Anterior cingulate cortex (tissue), 58 donors: ENCODE measurements around the gene BMP5.

Experiments used
- DNase-seq, 58 donors: peaks; one replicate each; lab custom pipeline; 2025; lab: John Stamatoyannopoulos, UW

The BMP5 gene

DNA sequence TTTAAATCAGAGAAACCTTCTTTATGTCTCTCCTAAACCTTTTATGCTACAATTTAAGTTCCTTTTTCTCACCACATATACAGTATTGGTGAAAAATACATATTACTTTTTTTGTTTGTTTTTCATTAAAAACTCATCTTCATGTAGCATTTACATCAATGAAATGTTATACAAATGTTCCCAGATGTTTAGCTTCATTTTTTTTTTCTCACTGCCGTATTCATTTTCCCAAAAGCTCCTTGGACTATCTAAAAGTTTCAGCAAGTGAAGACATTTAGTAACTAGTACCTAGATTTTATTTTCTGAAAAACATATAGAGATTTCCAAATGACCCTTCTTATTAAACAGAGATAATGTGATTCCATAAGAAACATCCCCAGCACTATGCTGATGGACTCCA lies 128.9 kb downstream of the BMP5 start:
- DNase-seq = no peak

GRCh38 chr6:55734256-55734655 lies 141.1 kb downstream of the BMP5 start:
- no peak for DNase-seq

- DNase-seq = no peak
These were observed 145.7 kb downstream of the BMP5 start for GRCh38 chr6:55729665-55730064.

- DNase-seq = no peak
These were observed 149.2 kb downstream of the BMP5 start for GRCh38 chr6:55726144-55726543.

- no peak for DNase-seq
These were observed 160.6 kb downstream of the BMP5 start for GRCh38 chr6:55714831-55715230.

GRCh38 chr6:55713436-55713835 lies 162.0 kb downstream of the BMP5 start:
- DNase-seq = no peak

GRCh38 chr6:55708711-55709110 lies 166.7 kb downstream of the BMP5 start:
- no peak for DNase-seq

GRCh38 chr6:55705451-55706440 lies 169.6 kb downstream of the BMP5 start:
- peak in 2 of 58 donors; percentile 11 to 36 for DNase-seq

DNA sequence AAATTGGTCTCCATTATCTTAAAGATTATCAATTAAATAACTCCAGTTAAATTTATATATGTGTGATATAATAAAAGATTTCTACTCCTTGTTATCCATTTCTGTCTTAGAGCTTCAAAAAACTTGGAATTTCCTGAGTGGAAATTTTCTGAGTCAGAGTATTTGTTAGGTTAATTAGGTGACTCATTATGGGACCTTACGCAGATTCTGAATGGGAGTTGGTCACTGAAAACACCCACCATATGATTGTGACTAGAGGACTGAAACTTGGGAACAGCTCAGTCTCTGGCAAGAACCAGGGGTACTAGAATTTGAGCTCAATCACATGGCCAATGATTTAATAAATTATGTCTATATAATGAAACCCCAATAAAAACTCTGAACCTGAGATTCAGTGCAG lies 171.0 kb downstream of the BMP5 start:
- DNase-seq = no peak
